SH-SY5Y (cell line): ENCODE measurements around the gene EYA2.

Source experiments
- GATA2 ChIP-seq: IDR thresholded peaks from 2 replicates; pipeline ENCODE4 v1.6.1; 2011; ENCODE audit warnings: mild to moderate bottlenecking, low read depth, low read length
- GATA3 ChIP-seq: IDR thresholded peaks from 2 replicates; pipeline ENCODE4 v1.6.1; 2011; ENCODE audit warnings: low read depth, mild to moderate bottlenecking, low read length, moderate library complexity

EYA2 gene

GRCh38 chr20:46951840-46952497 lies 57.3 kb downstream of the EYA2 start:
- TF ChIP-seq GATA2: no peak
- no peak for TF ChIP-seq GATA3

- TF ChIP-seq GATA2: no peak
- TF ChIP-seq GATA3: no peak
Measured at GRCh38 chr20:46953596-46953995, 59.0 kb downstream of the EYA2 start.

- TF ChIP-seq GATA3 (no peak), GATA2 (no peak)
Measured at GRCh38 chr20:46954490-46955038, 59.9 kb downstream of the EYA2 start.

- TF ChIP-seq GATA2: no peak
- no peak for TF ChIP-seq GATA3
Measured at GRCh38 chr20:46955601-46956556, 61.2 kb downstream of the EYA2 start.

GRCh38 chr20:46959081-46959692 lies 64.5 kb downstream of the EYA2 start:
- TF ChIP-seq GATA2 (no peak), GATA3 (no peak)

GRCh38 chr20:46959821-46960220 lies 65.2 kb downstream of the EYA2 start:
- no peak for TF ChIP-seq GATA3
- TF ChIP-seq GATA2: no peak

GRCh38 chr20:46960536-46960935 lies 65.9 kb downstream of the EYA2 start:
- TF ChIP-seq GATA2 (no peak), GATA3 (no peak)

- TF ChIP-seq GATA3: no peak
- no peak for TF ChIP-seq GATA2
Measured at GRCh38 chr20:46962452-46963195, 68.0 kb downstream of the EYA2 start.

- TF ChIP-seq GATA2 (no peak), GATA3 (no peak)
Measured at GRCh38 chr20:46963196-46963529, 68.5 kb downstream of the EYA2 start.

GRCh38 chr20:46963758-46964617 lies 69.3 kb downstream of the EYA2 start:
- no peak for TF ChIP-seq GATA3
- no peak for TF ChIP-seq GATA2

- TF ChIP-seq GATA2 (no peak), GATA3 (no peak)
Measured at GRCh38 chr20:46964618-46965455, 70.2 kb downstream of the EYA2 start.

- TF ChIP-seq GATA2: no peak
- TF ChIP-seq GATA3: no peak
Measured at GRCh38 chr20:46965477-46965876, 70.8 kb downstream of the EYA2 start.
